IPS-NIHi11 (cell line): ENCODE results near the gene FAM20B.
"Not testable (repeated sequence)": the region's sequence is repeated elsewhere in the genome, so short reads cannot be mapped to it uniquely, and the experiment has no call there.

ENCODE experiments used
- DNase-seq: peaks from one replicate; pipeline ENCODE4 v3.0.0; 2012; ENCODE audit warnings: mixed read lengths, low spot score

Gene FAM20B, protein sequence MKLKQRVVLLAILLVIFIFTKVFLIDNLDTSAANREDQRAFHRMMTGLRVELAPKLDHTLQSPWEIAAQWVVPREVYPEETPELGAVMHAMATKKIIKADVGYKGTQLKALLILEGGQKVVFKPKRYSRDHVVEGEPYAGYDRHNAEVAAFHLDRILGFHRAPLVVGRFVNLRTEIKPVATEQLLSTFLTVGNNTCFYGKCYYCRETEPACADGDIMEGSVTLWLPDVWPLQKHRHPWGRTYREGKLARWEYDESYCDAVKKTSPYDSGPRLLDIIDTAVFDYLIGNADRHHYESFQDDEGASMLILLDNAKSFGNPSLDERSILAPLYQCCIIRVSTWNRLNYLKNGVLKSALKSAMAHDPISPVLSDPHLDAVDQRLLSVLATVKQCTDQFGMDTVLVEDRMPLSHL

DNA sequence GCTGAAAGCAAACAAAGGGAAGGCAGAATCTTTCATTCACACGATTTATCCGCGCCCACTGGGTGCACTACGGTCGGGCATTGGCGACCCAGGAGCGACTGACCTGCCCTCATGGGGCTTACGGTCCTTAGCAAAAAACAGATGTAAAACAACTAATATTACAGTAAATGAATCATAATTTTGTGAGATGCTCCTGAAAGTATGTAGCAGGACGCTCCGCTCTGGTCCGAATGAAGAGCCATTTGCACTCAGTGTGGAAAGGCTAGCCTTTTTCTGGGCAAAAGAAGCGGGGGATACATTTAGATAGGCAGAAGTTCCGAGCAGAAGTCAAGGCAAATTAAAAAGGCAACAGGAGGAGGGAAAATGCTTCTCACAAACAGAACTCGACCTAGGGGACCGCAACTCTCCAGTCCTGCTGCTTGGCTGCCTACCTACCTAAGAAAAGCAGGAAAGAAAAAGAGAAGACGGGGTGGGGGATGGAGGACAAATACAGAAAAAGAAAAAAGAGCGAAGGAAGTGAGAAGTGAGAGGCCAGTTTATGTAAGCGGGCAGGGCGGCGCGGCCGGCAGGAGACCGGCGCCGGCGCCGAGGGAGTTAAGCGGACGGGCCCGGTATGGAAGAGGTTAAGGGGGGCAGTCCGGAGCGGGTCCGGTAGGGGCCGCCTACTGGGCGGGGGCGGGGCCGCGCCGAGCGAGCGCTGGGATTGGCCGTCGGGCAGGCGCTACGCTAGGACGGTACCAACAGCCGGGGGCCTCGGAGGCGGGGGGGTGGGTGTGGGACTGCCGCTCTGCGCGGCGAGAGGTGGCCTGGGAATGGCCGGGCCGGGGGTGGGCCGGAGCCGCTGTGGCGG, at the start of gene FAM20B:
FAM20B (plus strand) TSS at position 770 of the 850 bp plus-strand sequence. CDS start 17,954 bp downstream, outside the sequence.
- DNase-seq: peak; percentile 99

DNA sequence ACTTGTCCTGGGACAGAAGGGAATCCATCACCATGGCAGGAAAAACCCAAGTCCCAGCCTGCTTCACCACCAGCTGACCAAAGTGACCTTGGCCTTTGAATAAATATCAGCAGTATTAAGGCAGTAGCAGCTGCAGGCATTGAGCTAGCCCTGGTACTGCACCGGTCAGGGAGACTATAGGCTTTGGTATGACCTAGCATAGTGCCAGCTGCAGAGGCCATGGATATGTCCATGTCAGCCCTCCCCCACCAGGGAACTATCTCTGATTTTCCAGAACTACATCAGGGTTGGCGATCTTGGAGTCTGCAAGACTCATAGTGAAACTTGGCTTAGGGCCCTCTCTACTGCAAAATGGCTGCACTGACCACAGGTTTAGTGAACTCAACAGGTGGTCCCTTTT, 49.2 kb upstream of the FAM20B start:
- no peak for DNase-seq

DNA sequence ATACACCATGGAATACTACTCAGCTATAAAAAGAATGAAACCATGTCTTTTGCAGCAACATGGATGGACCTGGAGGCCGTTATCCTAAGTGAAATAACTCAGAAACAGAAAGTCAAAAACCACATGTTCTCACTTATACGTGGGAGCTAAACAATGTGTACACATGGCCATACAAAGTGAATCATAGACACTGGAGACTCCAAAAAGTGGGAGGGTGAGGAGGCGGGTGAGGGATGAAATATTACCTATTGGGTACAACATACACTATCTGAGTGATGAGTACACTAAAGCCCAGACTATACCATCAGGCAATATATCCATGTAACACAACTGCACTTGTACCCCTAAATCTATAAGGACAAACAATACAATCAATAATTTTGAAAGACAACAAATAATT, 39.5 kb upstream of the FAM20B start:
- no peak for DNase-seq

DNA sequence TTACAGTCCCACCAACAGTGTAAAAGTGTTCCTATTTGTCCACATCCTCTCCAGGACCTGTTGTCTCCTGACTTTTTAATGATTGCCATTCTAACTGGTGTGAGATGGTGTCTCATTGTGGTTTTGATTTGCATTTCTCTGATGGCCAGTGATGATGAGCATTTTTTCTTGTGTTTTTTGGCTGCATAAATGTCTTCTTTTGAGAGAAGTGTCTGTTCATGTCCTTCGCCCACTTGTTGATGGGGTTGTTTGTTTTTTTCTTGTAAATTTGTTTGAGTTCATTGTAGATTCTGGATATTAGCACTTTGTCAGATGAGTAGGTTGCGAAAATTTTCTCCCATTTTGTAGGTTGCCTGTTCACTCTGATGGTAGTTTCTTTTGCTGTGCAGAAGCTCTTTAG, 37.5 kb upstream of the FAM20B start:
- DNase-seq: not testable (repeated sequence)

DNA sequence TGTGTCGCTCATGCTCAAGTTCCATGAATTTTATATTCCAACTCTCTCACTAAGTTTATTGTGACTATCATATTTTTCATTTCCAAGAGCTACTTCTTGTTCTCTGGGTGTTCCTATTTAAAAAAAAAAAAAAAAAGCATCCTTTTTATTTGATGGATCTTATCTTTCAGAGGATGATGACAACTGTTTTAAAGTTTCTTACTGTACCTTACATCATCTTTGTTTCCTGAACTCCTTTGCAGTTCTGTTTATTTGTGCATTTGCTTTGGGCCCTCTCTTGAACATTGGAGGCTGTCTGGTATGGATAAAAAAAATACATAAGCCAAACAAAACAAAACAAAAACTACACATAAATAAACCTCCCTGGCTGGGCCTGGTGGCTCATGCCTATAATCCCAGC, 32.1 kb upstream of the FAM20B start:
- no peak for DNase-seq

DNA sequence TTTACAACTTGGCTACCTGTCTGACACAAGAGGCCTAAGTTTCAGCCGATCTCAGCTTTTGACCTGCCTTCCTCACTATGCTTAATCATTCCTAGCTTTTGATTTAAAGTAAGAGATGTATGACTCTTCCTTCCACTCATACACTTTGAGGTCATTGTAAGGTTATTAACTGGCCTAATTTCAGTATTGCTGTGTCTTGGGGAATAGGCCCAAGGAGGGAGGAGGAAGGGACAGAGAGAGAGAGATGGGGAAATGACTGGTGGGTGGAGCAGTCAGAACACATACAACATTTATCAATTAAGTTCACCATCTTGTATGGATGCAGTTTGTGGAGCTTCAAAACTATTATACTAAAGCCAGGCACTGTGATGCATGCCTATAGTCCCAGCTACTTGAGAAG, 28.3 kb upstream of the FAM20B start:
- no peak for DNase-seq

DNA sequence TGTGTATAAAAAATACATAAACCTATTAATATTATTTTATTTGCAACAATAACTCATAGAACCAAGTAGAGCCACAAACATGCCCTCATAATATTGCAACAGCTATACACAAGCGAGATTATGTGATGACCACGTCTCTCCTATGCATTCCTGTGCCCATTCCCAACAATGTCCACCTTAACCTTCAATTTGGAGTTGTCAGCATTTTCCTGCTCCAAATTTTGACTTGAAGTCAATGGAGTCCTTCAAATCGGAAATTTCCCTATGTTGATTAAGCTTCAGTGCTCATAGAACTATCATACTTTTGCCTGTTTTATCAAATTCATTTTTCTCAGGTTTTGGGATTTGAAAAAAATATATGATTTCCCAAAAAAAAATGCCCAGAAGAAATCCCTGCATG, 27.4 kb upstream of the FAM20B start:
- no peak for DNase-seq

DNA sequence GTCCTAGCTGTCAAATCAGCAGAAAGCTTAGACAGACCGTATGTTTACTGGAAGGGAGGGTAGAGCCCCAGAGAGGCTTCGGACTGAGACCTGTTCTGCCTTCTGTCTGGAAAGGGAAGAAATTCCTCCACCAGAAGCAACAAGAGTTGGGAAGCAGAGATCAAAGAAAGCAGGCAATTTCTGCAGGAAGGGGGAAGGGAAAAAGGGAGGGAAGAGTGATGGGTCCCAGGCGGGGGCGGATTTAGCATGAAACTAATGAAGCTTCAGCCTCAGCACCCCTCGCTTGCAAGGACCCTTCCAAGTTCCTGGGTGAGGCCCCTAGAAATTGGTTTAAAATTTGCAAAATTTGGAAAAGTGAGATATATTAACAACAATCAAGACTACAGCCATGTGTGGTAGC, 26.6 kb upstream of the FAM20B start:
- no peak for DNase-seq

DNA sequence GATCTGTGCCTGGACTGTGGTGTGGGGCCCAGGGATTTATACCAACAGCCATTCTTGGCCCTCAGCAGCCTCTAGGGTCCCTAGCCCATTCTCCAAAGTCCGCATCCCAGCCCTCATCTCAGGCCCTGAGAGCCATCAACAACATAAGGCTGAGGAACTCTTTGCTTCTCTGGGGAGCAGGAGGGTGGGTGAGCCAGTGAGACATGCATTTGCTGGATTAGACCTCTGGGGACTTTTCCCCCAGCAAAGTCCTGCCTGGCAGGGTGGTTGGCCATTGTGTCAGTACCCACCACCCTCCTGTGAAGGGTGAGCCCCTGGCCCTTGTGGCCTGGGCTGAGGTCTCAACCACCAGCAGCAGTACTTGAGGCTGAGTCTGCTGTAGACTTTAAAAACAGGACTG, 24.2 kb upstream of the FAM20B start:
- no peak for DNase-seq

DNA sequence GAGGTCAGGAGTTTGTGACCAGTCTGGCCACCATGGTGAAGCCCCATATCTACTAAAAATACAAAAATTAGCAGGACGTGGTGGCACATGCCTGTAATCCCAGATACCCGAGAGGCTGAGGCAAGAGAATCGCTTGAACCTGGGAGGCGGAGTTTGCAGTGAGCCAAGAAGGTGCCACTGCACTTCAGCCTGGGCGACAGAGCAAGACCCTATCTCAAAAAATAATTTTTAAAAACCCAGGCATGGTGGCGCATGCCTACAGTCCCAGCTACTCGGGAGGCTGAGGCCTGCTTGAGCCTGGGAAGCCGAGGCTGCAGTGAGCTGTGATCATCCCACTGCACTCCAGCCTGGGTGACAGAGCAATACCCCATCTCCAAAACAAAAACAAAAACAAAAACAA, 23.6 kb upstream of the FAM20B start:
- not testable (repeated sequence) for DNase-seq

DNA sequence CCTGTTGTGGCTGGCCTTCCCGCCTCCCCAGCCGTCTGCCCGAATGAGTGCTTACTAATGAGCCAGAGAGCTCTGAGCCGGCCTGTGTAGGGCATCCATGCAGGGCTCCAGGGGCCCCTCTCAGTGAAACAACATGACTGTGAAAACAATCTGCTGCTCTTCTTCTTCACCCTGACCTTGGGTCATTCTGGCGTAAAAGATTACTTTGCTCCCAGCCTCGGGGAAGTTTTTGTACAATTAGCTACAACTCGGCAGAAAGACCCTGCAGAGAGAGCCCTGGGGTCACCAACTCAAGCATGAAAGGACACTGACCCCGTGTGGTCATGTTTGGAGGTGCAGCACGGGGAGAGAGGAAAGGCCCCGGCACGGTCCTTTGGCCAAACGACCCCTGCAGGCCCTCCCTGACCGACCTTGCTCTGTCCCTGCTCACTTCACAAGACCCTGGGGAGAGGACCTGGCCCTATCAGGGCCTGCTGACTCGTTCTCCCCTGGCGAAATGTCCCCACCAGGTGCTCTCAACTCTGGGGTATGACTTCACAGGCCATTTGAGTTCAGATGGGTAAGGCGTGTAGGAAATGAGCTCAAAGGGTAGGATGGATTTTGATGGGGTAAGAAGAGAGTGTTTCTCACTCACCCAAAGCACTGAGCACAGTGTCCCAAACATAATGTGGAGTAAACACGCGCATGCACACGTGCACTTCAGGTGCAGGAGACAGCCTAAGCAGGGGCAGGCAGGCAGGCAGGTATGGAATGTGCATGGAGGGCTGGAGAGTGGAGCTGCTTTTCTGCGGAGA, 22.9 kb upstream of the FAM20B start:
- DNase-seq: peak; percentile 84

DNA sequence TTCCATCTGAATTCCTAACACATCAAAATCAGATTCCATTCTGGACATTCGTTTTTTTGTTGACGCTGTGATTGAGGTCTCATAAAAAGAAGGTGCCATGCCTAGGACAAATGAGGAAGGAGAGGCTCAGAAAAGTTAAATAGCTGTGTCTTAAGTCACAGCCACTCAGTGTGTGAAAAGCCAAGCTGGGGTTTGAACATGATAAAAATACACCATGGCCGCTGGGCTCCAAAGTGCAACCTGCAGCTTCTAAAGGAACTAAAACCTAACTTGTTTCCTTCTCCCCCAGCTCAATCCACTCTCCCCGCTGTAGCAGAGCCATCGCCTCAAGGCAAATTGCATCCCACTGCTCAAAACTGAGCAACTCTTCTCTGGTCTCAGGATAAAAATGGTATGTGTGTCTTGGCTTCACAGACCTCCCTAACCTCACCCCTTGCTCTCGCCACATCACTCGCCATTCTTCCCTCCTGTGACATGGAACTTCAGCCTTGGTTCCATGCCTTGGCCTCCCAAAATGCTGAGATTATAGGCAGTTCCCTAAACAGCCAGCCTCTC, 22.1 kb upstream of the FAM20B start:
- no peak for DNase-seq

DNA sequence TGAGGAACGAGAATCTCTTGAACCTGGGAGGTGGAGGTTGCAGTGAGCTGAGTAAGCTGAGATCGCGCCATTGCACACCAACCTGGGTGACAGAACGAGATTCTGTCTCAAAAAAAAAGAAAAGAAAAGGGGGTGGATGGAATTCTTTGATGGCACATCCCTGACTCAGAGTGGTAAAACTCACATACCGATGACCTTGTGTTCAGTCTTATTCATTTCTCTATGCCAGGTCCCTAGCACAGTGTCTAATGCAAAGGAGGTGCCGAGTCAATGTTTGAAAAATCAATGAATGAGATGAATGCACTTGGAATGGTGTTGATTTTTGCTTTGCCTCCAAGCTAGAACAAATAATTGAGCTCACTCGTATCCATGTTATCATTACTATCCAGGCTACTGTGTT, 18.5 kb upstream of the FAM20B start:
- DNase-seq: no peak

DNA sequence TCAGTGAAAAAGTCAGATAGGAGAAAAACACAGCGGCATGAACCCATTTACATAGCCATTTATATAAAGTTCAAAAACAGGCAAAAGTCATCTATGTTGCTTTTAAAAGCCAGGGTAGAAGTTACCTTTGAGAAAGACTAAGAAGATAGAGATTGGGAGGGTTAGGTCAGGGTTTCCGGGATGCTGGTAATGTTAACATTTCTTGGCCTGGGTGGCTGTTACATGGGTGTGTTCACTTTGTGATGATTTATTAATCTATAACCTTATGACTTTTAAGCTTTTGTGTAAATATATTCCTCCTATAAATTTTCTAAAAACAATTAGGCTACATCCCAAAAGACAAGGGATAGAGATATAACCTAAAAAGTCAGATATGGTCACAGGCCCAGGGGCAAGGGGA, 15.0 kb upstream of the FAM20B start:
- no peak for DNase-seq

DNA sequence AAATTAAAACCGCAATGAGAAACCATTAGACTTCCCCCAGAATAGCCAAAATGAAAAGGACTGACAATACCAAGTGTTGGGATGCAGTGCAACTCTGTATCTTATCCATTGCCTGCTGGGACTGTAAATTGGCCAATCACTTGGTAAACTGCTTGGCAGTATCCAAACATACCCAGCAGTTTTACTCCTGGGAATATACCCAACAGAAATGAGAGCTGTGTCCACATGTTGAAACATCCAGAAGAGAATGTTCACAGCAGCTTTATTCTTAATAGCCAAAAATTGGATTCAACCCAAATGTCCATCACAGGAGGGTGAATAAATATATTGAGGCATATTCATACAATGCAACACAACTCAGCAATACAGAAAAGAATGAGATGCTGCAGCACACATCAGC, 13.7 kb upstream of the FAM20B start:
- no peak for DNase-seq

DNA sequence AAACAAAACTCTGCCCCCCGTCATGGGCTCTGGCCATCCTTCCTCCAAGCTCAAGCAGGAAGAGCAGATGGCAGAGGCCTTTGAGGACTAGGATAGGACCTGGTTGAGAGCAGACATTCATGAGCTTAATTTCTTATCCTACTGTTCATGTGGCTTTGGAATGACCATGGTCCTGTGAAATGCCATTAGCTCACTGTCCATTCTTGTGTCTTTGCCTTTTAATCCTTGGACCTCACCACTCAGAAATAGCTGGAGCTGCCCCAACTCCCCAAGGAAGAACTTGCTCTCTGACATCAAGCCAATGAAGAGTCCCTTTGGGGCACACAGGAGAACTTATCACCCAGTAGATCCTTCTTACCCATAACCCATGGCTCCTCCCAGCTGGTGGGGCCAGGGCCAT, 11.6 kb upstream of the FAM20B start:
- DNase-seq: no peak

DNA sequence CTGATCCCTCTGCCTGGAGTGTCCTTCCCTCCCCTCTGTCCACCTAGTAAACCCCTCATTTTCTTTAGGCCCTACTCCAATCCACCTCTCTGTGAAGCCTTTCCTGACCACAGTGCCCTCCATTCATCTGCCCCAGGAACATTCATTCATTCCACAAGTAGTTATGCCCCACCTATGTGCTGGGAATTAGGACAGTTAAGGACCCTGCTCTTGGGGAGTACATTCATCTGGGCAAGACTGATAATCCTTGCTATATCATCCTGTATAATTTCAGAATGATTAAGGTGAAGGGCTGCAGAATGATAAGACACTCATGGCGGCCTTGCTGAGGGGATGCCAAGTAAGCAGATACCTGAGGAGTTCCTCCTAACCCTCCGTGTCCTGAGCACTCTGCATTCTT, 10.3 kb upstream of the FAM20B start:
- DNase-seq: no peak

DNA sequence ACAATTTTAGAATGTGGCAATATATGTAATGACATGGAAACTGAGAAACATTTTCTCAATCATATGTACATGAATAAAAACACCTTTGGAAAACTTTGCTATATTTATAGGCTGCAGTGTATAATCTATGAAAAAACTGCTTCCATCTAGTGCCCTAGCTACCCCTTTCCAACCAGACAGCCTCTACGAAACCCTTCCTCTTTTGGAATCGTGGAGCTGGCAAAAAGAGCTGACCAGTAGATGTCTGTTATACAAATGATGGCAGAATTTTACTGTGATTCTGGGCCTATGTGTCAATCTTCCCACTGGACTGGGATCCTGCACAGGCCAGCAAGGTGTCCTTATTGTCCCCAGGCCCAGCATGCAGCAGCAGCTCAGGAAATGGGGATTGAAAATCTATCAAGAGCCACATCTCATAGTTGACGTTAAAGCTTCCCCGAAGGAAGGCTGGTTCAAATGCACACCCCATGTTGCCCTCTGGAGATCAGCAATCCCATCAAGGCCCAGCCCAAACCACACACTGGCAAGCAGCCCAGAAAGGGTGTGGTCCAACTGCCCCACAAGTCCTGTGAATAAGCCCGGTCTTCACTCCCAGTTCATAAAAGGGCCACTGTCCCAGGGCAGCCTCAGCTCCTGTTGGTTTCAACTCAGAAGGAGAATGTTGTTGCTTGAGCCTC, 8.8 kb upstream of the FAM20B start:
- peak; percentile 39 for DNase-seq

DNA sequence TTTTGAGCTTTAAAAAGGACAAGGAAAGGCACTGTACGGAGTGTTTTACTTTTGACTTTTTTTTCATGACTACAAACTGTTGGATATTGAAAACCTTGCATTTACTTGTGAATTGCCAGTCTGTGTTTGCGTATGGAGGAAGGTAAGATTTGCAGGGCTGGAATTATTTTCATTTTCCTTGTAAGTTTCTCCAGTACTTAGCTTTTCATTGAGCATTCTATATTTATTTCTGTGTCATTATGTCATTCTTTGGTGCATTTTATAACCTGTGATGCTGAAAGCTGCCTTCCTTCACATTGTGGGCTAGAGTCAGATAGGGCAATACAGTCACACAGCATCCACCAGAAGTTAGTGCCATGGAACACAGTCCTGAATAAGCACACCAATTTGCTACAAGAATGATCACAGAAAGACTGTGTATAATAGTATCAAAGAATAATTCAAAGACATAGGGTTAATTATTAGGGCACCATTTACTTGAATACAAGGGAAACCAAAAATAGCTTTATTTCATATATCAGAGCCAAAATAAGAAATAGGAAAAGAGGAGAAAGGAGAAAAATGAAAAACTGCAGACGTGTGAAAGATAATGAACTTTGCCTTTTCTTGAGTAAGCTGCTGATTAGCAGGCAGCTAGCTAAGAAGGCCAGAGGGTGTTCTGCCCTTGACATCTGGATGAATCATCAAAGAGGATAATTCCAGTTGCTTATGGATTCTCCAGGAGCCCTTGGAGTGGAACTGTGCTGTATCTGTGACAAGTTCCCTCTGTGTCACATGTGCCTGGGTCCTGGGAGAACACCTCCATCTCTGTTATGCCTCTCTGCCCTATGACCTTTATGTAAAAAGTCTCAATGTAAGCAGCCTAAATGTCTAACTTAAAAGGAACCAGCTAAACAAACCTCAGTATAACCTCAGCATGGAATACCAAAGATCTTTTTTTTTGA, 8.0 kb upstream of the FAM20B start:
- no peak for DNase-seq

DNA sequence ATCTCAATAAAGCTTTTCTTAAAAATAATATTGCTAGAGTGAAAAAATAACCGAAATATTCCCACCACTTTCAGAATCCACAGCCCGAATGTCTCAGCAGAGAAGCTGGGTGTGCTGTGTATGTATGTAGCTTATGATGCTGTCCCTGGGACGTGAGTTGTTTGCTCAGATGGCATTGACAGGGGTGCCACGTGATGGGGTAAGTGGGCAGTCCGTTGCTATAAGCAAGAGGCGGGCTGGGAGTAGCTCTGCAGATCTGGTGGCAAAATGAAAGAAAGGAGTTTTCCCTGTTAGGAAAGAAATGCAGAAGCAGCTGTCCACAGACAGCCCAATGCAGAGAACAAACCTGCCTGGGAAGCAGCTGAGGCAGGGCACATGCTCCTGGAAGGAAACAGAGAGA, 3.8 kb upstream of the FAM20B start:
- DNase-seq: no peak
